Central memory CD4-positive, alpha-beta T cell (primary cell): ENCODE results near the gene BMP8B.
"Not testable (repeated sequence)": the region's sequence is repeated elsewhere in the genome, so short reads cannot be mapped to it uniquely, and the experiment has no call there.

Experiments used
- DNase-seq: peaks from one replicate; pipeline ENCODE4 v3.0.0; 2022
- total RNA-seq, 3 experiments: gene quantifications; one replicate each; lab custom pipeline; 2026; lab: John Stamatoyannopoulos, UW

The BMP8B gene, protein sequence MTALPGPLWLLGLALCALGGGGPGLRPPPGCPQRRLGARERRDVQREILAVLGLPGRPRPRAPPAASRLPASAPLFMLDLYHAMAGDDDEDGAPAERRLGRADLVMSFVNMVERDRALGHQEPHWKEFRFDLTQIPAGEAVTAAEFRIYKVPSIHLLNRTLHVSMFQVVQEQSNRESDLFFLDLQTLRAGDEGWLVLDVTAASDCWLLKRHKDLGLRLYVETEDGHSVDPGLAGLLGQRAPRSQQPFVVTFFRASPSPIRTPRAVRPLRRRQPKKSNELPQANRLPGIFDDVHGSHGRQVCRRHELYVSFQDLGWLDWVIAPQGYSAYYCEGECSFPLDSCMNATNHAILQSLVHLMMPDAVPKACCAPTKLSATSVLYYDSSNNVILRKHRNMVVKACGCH
- 0.96 to 1.8 (median 1.1) reads per million in 3 experiments for total RNA-seq

DNA sequence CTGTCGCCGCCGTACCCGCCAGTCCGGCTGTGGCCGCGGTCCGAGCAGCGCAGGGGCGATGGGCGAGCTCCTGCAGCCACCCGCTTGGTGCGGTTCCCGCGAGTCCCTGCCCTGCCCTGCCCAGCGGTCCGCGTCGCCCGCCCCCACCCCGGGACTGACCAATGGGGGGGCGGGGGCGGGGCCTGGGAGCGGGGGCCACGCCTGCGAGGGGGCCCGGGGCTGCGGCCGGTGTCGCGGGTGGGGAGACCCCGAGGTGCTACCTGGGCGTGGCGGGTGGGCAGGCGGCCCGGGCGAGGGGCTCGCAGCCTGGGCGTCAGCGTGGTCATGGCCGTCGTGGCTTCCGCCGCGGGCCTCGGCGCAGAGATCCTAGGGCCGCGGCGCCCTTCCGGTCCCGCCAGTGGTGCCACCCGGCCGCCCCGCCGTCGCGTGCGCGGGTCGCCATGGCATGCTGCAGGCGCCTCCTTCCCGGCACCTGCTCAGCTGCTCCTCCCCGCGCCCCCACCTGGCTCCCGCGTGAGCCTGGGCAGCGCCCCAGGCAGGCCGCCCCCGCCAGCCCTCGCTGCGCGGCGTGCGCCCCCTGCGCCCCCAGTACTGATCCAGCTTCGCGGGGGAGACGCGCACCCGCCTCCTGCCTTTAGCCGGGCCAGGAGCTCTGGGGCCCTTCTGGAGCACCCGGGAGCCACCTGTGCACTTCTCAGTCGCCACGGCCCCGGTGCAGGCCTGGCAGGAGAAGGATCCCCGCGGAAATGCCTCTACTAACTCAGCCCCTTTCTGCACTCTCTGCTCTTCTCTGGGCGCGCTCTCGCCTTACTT, at the start of gene BMP8B:
Gene BMP8B (minus strand): TSS at position 108 of the 813 bp plus-strand sequence. CDS start 380 bp downstream, outside the sequence.
- DNase-seq, result peak; percentile 28

DNA sequence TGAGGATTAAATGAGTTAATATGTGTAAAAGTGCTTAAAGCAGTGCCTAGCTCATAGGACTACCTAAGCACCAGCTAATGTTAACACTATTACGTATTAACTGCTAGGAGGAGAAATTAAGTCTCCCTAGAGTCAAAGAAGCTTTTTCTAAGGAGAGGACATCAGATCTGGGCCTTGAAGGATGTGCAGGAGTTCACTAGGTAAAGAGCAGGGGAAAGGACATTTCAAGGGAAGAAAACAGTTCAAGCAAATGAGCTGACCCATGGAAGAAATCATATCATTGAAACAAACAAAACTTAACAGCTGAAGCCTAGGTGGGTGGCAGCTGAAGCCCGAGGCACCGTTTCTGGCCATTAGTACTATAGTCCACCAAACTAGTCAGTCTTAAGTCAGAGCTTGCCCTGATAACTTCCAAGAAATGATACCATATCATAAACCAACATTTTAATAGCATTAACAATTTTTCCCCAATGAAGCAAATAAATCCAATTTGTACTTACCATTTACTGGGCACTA, 48.0 kb upstream of the BMP8B start:
- DNase-seq, result no peak

DNA sequence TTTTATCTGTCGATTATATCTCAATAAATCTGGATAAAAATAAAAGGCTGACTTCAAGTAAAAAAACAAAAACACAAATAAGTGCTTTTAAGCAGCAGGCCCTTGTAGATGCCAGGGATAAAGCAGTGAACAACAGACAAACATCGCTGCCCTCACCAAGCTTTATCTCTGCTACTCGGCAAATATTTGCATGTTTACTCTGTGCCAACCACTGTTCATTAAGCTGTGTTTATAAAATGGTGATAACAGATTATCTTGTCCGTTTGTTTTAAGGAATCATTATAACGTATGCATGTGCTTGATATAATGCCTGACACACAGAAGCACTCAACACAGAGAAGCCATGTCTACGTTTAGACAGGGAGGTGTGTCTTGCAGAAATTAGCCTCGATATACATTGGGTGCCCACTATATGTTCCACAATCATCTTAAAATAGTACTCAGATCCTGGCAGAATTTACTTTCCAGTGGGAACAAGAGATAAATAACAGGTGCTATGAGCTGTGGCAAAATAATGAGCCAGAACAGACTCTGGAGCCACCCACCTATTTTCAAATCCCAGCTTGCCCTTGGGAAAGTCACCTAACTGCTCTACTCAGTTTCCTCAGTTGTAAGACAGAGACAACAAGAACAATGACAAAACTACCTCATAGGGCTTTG, 47.4 kb upstream of the BMP8B start:
- DNase-seq, result no peak

DNA sequence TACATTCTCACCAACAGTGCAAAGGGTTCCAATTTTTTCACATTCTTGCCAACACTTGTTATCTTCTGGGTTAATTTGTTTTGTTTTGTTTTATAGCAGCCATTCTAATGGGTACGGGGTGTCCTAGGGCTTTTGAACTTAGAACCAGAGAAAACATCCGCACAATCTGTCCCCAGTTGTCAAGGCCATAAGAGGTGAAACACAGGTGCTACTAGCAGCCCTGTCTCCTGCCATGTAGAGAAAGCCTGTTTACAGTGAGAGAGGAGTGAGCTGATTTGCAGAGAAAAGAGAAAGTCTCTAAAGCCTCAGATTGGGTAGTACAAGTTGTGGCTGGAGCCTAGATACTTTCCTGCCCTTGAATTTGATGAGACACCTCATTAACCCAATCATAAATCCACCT, 46.4 kb upstream of the BMP8B start:
- no peak for DNase-seq

DNA sequence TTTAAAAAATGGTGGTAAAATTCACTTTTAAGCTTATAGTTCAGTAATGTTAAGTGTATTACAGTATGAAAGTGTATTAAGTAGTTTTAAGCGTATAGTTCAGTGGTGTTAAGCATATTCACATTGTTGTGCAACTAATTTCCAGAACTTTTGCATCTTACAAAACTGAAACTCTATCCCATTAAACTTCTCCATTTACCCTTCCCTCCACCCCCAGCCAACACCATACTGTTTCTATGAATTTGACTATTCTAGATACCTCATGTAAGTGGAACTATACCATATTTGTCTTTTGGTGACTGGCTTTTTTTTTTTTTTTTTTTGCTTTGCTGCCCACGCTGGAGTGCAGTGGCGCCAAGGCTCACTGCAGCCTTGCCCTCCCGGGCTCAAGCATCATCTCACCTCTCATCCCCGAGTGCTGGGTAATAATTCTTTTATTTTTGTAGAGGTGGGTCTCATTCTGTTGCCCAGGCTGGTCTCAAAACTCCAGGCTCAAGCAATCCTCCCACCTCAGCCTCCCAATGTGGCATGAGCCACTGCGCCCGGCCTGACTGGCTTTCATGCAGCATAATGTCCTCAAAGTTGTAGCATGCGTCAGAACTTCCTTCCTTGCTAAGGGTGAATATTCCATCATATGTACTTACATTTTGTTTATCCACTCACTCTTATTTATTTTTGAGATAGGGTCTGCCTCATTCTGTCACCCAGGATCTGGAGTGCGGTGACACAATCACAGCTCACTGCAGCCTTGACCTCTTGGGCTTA, 45.1 kb upstream of the BMP8B start:
- DNase-seq, result no peak

DNA sequence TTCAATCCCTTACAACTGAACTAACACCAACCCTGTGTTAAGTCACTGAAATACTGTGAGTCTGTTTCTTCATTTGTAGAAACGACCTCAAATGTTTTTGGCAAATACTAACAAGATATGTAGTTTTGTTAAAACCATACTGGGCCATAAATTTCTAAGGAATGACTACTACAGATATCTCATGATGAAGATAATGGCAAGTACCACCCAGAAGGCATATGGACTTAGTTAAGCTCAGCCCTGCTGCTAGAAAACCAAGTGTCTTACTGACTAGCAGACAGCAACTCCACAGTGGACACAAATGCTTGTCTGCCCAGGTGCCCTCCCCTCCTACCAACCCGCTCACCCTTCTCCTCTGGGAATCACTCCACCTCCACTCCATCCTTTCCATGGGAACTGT, 44.5 kb upstream of the BMP8B start:
- DNase-seq, result no peak

DNA sequence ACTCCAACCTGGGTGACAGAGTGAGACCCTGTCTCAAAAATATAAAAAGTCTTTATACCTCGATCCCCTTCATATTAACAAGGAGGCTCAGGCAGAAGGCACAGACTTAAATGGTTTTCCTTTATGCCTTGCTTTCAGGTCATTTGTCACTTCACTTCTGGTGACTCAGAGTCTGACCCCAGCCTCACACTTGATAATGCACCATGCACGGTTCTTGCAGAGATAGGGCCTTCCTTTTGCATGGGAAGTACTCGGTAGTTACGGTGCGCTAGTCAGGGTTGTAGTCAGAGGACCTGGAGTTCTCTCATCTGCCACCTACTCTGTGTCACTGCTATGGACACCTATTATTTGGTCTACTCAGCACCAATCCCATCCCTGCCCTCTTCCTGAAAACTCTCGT, 43.6 kb upstream of the BMP8B start:
- DNase-seq, result no peak

DNA sequence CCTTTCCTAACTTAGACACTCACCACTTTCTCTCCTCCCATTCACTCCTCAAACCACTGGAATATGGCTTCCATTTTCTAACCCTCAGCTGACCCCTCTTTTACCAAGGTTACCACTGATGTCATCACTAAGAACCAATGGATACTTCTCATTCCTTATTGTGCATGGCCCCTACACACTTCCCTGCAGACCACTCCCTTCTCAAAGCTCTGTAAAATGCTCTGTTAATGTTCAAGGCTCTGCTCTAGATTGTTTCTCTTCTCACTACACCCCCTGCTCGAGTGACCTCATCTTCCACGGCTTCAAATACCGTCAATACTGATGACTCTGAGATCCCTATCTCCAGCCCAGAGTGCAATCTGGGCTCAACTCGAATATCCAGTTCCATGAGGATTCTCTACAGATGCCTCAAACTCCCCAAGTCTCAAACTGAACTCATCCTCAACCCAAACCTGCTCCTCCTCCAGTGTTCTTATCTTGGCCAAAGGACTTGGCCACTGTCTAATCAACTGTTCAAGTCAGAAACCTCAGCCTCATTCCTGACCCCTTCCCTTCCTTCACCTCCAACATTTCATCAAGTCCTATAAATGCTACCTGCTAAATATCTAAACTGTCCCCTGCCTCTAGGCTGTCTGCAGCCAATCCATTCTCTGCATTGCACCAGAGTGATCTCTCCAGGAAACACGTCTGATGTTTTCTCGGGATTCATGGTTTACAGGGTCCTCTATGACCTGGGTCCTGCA, 41.3 kb upstream of the BMP8B start:
- DNase-seq, result no peak

DNA sequence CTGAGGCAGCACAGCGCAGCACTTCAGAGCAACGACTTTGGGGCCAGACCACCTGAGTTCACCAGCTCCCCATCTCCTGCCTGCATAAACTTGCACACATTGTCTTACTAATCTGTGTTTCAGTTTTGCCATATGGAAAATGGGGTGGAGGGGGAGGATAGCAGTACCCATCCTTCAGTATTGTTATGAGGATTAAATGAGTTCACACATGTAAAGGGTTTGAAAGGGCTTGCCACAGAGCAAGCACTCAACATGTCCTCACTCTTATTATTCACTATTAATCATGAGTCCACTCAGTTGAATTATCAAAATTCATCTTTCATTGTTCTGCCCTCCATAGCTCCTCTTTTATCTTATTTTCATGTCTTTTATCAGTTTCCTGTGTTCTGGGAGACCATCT, 40.1 kb upstream of the BMP8B start:
- DNase-seq, result no peak

DNA sequence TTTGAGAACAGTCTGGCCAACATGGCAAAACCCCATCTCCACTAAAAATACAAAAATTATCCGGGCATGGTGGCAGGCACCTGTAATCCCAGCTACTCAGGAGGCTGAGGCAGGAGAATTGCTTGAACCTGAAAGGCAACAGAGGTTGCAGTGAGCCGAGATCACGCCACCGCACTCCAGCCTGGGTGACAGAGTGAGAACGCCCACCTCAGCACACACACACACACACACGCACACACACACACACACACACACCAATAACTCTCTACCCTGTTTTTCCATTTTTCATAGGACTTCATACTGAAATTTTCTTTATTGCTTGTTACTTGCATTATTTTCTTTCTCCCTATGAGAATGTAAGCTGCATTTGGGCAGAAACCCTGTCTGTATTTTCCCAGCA, 39.6 kb upstream of the BMP8B start:
- DNase-seq, result not testable (repeated sequence)

DNA sequence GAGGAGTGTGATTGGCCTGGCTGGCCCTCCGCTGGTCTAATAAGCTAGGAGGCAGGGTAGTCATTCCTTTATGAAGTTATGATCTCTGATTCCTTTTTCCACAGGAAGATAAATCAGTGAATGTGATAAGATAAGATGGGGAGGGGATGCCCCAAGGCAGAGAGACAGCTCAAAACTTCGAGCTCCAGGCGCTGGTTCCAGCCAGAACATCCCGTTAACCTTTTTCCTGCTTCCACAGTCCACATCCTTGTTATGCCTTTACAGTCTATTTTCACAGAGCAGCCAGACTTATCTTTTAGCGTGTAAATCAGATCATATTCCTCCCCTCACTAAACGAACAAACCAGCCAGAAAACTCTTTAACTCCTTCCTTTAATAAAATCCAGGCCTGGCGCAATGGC, 38.5 kb upstream of the BMP8B start:
- no peak for DNase-seq

DNA sequence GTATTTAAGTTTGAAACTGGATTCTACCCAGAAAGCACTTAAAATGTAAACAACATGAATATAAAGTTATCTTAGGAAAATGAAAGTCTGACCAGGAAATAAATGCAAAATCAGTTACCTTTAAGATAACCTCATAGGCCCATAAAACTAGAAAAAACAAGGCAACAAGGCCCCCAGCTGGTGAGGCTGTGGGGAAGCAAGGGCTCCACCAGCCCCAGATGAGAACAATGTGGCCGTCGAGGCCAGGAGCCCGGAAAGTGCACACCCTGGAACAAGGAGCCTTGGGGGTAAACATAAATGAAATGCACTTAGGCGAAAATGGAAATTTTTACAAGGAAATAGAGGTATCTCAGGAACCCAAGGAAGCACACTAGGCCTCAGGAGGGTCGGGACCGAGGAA, 37.9 kb upstream of the BMP8B start:
- no peak for DNase-seq

DNA sequence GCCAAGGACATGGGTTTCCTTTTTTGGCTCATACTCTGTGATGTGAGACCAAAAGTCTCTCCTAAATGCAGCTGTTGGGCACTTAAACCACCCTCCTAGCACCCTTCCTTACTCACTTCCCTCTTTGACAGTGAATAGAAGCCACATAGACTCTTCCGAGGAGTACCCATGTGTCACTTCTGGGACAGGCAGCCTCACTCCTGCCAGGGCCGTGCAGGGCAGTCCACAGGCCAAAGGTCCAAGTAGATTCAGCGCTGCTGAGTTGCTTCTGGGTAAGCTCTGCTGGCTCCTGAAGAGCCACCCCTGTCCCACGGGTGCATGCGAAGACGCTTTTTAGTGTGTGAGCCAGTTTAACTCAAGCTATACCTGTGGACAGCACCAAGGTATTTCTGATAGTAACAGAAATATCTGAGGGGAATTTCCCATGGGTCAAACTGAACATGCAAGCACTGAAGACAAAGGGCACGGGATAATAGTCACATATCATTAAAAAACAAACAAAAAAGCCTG, 36.8 kb upstream of the BMP8B start:
- no peak for DNase-seq

DNA sequence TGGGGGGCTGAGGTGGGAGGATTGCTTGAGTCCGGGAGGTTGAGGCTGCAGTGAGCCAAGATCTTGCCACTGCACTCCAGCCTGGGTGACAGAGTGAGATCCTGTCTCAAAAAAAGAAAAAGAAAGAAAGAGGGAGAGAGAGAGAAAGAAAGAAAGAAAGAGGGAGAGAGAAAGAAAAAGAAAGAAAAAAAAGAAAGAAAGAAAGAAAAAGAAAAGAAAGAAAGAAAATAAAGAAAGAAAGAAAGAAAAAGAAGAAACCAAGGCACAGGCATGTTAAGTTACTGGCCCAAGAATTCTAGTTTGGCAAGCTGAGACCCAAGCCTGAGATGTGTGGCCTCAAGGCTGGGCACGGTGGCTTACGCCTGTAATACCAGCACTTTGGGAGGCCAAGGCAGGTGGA, 34.8 kb upstream of the BMP8B start:
- DNase-seq, result not testable (repeated sequence)

DNA sequence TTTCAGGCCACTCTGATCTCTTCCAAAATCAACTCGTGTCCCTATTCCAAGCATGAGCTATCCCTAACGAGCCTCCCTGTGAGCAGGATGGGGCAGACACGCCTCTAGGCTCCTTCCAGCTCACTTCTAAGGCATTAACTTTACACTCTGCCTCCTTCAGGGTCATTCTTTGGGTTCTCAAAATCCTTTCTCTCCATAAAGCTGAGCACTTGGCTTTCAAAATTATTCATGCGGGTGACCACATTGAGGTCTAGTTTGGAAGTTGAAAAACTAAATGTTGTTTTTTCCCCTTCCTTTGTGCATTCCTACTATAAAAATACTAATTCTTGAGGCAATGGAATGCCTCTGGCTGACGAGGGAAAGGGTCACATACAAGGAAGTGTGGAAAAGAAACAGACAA, 33.5 kb upstream of the BMP8B start:
- no peak for DNase-seq

DNA sequence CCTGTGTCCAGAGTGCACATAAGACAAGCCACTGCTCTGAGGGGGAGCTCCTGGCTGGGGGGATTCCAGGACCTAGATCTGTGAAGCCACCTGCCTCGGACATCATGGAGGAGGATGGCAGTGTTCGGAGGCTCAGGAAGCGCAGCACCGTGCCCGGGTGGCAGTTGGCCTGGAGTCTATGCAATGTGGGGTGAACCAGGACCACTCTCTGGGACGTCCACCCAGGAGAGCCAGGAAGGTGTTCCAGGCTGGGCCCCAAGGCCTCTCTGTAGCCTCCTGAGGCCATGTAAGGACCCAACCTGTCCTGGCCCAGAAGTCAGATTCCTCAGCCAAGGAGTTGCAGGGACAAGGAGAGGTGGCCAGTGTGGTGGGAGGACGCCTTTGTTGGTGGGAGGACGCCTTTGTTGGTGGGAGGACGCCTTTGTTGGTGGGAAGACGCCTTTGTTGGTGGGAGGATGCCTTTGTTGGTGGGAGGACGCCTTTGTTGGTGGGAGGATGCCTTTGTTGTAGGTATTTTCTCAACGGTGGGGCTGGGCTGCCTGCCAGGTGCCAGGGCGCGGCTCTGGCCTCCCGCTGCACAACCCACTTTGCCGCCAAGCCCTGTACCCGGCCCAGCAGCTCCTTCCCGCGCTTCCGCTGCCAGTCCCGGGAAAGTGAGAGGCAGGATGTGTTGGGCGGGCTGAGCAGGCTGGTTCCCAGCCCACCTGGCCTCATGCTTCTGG, 30.6 kb upstream of the BMP8B start:
- DNase-seq, result no peak

DNA sequence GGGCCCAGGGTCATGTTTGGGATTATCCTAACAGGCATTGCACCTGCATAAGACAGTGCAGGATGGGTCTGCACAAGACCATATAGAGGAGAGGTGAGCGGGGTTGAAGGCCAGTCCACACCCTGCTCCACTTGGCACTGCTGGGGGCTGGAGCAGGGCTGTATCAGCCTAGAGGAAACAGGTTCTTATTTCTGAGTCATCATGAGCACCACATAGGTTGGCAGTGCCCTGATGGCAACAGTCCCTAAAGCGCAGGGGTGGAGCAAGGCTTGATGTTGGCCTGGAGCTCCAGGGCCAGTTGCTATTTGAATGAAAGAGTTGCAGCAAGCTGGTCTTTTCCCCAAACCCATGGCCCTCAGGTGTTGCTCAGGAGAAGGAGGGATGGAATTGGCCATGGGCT, 29.8 kb upstream of the BMP8B start:
- no peak for DNase-seq

DNA sequence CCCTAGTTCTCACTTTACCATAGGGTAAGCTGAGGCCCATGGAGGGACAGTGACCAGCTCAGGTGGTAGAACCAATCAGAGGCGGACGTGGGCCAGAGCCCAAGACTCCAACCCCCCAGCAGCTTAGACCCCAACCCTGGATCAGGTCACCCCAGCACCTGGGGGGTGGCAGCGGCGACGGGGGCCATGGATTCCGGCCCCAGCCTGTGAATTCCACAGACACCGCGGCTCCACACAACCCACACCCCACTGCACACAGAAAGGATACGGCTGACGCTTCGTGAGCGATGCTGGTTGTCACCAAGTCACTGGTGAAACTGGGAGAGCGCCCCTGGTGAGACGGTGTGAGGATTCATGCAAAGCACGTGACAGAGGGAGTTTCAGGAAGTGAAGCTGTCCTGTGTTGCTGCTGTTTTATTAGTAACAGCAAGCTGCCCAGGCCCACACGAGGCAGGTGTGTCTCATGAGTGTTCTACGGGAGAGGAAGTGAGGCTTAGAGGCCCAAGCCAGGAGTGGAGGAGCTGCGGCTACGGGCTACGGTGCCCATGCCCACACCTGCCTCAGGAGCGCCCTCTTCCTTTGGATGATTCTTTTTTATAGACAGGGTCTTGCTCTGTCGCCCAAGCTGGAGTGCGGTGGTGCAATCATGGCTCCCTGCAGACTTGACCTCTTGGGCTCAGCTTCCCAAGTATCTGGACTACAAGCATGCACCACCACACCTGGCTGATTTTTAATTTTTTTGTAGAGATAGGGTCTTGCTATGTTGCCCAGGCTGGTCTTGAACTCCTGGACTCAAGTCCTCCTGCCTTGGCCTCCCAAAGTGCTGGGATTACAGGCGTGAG, 28.6 kb upstream of the BMP8B start:
- DNase-seq, result peak; percentile 73

DNA sequence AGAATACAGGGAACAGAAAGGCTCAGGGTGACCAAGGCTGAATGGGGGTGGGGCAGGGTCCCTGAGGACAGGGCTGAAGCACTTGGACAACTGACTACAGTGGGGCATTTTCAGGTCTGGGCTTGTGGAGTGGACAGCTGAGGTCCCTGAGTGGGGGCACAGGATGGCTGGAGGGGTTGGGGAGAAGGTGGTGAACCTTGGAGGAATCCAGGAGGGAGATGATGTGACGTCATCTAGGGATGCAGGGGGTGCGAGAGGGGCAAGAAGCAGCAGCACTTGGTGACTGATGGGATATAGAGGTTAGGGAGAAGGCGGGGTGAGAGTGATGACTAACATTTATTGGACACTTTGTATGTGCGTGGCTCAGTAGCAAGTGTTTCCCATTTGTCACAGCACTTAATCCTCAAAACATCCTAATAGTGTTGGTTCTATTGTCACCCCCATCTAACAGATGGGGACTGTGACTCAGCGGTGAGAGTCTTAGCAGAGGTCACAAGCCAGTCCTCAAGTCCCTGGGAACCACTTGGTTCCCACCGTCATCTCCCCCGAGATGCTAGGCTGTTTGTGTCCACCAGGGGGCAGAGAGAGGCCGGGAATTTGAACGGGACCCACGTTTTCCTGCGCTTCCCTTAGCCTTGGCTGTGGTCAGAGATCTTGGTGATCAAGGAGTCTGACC, 27.9 kb upstream of the BMP8B start:
- peak; percentile 37 for DNase-seq
